HG03139 (cell line): ENCODE measurements around the gene NTHL1.

Experiments used
- ATAC-seq: cut with Tn5 transposase; IDR thresholded peaks from one replicate; pipeline ENCODE4 v1.9.1; 2021; ENCODE audit not compliant: unreplicated experiment

Gene NTHL1

DNA sequence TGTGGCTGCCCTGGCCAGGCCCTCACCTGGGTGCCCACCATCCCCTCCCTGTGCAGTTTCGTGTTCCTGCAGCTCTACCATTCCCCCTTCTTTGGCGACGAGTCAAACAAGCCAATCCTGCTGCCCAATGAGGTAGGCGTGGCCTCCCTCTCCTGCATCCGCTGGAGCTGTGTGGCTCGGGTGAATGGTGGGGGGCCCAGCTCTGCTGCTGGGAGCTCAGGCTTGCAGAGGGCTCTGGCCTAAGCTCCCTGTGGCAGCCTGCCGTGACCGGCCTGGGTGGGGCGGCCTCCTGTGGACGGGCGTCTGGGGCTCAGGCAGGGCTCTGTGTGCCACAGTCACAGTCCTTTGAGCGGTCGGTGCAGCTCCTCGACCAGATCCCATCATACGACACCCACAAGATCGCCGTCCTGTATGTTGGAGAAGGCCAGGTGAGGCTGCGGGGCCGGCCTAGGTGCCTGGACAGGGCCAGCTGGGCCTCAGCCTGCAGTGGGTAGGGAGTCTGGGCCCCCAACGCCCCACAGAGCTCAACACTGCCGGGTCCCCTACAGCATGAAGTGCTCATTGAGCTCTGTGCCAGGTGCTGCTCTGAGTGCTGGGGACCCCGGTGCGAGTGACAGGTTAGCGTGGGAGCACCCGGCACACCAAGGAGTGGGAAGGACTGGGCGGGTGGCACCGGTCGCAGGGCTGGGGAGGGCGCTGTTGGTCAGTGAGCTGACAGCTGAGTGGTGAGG is 37.4 kb upstream of the NTHL1 start:
- no peak for ATAC-seq

DNA sequence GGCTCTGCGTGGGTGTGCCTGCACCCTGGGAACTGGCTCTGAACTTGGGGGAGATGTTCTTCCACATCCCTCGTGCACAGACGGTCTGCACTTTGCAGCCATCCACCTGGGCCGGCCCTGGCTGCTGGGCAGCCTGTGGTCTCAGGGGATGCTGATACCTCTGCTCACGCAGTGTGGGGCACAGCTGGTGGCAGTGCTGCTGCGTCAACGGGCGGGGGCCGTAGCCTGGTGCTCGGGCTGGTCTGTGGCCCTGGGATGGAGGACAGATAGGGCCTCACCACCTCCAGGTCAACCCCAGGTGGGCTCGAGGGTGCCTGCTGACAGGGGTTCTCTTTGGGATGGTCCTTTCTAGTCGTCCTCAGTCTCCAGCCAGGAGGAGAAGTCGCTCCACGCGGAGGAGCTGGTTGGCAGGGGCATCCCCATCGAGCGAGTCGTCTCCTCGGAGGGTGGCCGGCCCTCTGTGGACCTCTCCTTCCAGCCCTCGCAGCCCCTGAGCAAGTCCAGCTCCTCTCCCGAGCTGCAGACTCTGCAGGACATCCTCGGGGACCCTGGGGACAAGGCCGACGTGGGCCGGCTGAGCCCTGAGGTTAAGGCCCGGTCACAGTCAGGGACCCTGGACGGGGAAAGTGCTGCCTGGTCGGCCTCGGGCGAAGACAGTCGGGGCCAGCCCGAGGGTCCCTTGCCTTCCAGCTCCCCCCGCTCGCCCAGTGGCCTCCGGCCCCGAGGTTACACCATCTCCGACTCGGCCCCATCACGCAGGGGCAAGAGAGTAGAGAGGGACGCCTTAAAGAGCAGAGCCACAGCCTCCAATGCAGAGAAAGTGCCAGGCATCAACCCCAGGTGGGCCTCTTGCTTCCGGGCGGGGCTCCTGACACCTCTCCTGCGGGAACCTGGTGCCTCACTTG is 36.5 kb upstream of the NTHL1 start:
- ATAC-seq = no peak

DNA sequence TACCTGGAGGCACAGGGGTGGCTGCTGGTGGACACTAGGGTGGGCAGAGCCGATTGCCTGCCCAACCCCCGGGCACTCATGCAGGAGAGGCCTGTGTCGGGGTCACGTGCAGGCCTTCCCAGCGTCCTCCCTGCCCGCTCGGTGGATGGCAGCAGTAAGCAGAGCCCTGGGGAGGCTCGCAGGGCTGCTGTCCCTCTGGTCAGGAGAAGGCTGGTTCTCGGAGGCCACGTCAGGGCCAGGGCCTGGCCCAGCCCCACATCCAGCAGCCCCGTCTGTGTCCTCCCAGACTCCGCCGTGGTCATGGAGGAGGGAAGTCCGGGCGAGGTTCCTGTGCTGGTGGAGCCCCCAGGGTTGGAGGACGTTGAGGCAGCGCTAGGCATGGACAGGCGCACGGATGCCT is 35.8 kb upstream of the NTHL1 start:
- ATAC-seq = no peak

DNA sequence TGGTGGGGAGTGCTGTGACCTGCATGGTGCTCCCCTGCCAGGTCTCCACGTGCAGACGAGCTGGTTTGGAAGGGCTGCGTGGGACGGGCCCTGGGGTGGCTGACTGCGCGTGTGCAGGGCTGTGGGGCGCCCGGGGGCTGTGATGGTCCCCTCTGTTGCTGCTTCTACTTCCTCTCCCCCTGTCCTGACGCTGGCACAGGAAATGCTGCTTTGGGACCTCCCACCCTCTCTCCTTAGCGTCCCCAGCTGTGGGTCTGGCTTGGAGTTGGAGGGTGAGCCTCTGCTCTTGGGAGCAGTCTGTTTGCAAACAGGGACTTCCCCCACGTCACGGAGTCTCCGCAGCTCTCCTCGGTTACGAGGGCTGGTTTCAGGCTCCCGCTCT is 35.3 kb upstream of the NTHL1 start:
- no peak for ATAC-seq

DNA sequence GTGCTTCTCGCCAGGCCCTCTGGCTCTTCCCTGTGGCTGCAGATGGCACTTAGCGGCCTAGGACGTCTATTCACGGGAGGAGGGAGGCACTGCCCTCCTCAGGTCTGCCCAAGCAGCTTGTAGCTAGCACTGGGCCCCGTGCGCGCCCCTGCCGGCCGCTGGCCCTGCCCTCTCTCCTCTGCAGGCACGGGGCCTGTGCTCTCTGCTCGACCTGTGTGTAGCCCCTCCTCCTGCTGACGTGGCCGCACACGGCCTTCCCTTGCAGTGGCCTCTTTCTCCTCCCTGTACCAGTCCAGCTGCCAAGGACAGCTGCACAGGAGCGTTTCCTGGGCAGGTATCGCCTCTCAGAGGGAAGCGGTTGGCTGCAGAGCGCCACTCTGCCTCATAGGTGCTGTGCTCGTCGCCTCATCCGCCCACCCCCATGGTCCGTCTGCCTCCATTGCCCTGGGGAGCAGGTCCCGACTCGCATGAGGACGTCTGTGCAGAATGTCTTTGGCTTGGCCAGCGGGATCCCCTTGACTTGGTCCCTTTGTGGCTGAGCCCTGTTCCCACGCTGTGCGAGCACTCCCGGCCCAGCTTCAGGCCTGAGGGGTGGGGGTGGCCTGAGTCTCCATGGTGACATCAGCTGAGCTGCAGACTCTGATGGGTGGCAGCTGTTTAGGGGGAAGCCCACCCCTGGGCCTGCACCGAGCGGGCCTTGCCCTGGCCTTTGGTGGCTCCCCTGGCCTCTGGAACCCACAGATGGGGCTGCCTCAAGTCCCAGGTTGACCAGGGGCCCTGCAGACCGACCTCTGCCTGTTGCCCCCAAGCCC is 34.7 kb upstream of the NTHL1 start:
- ATAC-seq = no peak

DNA sequence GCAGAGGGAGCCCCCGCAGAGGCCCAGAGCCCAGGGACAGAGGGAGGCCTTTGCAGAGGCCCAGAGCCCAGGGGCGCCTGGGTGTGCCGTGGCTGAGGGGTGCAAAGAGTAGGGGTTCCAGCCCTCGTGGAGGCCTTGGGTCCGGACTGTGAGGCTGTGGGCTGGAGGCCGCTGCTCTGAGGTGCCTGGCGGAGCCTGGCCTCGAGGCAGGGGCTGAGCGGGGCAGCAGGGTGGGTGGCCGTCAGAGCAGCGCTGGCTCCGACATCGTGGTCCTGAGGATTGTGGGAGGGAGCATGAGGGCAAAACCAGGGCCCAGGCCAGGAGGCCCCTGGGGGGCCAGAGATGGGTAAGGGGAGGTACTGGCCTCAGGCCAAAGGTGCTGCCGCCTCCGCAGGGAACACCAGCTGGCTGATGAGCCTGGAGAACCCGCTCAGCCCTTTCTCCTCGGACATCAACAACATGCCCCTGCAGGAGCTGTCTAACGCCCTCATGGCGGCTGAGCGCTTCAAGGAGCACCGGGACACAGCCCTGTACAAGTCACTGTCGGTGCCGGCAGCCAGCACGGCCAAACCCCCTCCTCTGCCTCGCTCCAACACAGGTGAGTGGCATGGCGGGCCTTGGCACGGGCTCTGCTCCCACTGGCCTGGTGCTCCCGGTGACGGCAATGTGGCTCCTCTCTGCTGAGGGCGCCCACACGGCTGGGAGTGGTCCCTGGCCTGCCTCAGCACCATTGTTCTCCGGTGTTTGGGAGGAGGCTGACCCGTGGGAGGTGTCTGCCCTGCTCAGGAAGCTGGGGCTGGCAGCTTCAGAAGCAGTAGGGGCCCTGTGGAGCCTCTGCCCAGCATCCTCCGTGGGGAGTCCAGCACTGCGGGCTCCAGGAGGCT is 33.8 kb upstream of the NTHL1 start:
- no peak for ATAC-seq

- no peak for ATAC-seq
Measured at GRCh38 chr16:2079991-2080390, 32.4 kb upstream of the NTHL1 start.

DNA sequence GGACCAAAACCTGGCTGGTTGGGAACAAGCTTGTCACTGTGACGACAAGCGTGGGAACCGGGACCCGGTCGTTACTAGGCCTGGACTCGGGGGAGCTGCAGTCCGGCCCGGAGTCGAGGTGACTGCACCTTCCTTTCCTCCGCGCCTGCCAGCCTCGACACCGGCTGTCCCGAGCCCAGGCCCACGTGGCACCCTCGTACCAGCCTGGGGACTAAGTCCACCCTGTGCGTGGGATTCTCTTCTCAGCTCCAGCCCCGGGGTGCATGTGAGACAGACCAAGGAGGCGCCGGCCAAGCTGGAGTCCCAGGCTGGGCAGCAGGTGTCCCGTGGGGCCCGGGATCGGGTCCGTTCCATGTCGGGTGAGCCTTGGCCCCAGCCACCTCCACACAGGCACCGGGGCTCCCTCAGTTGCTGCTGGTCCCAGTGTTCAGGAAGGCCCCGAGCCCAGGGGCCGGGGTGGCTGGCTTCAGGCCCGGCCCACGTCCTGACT is 31.7 kb upstream of the NTHL1 start:
- ATAC-seq = no peak

DNA sequence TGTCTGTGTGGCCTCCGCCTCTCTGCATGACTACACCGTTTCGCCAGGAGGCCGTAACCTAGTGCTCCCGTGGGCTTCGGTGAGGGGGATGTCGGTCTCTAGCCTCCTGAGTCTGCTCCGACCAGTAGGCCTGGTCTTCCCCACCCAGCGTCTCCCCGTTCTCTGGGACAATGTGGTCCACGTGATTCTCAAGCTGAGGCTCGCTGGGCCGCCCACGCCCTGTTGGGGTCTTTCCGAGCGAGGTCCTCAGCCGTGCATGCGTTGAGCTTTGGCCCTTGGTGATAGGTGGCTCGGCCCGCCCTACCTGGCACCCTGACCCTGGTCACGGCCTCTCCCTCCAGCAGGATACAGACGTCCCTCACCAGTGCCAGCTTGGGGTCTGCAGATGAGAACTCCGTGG is 31.1 kb upstream of the NTHL1 start:
- ATAC-seq = no peak

DNA sequence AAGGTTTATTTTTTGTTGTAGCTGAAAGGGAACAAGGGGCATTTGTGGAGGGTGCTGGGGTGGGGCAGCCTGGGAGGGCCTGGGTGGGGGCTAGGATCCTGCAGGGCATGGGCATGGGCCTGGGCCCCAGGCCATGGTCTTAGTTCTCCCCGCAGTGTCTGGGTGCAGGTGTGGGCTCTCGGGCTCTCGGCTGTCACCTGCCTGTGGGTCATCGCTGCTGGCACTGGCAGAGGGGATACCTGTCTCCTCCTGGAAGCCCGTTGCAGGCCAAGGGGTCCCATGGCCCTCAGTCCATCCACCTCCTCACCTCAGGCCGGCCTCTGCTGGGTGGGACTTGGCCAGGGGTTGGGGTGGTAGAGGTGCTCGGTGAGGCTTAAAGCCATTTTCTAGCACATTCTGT is 30.5 kb upstream of the NTHL1 start:
- ATAC-seq = no peak

- no peak for ATAC-seq
Measured at GRCh38 chr16:2077696-2078095, 30.1 kb upstream of the NTHL1 start.

GRCh38 chr16:2077016-2077415 is 29.4 kb upstream of the NTHL1 start:
- ATAC-seq = no peak

DNA sequence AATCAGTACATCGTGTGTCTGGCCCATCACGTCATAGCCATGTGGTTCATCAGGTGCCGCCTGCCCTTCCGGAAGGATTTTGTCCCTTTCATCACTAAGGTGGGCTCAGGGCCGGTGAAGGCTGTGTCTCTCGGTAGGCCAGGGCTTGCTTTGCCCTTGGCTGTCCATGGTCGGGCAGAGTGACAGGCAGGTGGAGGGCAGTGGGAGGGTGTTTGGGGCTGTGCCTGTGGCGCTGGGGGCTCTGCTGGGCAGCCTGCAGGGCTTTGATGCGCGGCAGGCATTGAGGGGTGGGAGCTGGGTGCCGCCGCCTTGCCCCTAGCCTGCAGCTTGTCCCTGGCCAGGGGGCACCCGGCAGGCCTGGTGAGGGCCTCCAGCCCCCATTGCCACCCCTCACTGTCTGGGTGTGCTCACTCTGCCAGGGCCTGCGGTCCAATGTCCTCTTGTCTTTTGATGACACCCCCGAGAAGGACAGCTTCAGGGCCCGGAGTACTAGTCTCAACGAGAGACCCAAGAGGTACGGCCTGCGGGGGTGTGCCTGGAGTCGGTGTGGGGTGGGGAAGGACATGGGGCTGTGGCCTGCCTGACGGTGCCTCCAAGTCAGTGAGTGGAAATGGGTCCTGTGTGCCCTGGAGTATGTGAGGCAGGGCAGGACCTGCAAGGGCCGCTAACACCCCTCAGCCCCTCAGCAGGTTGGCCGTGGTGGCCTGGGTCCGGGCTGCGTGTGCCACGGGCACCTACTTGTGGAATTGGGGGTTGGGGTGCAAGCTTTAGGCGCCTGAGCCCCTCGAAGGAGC is 28.6 kb upstream of the NTHL1 start:
- no peak for ATAC-seq

DNA sequence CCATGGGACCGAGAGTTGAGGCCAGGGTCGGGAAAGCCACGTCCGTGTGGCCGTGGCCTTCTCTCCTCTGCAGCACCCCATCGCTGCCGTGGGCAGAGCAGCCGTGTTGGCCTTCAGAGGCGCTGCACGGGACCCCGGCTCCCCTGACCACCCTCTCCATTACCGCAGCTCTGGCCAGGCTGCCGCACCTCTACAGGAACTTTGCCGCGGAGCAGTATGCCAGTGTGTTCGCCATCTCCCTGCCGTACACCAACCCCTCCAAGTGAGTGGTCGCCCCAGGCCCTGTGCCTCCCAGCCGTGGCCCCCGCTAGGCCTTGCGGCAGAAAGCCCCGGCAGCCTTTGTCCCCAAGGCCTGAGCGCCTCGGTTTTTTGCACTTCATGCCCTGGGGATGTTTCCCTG is 28.0 kb upstream of the NTHL1 start:
- no peak for ATAC-seq

GRCh38 chr16:2074071-2074470 is 26.4 kb upstream of the NTHL1 start:
- no peak for ATAC-seq

GRCh38 chr16:2072926-2073325 is 25.3 kb upstream of the NTHL1 start:
- no peak for ATAC-seq

DNA sequence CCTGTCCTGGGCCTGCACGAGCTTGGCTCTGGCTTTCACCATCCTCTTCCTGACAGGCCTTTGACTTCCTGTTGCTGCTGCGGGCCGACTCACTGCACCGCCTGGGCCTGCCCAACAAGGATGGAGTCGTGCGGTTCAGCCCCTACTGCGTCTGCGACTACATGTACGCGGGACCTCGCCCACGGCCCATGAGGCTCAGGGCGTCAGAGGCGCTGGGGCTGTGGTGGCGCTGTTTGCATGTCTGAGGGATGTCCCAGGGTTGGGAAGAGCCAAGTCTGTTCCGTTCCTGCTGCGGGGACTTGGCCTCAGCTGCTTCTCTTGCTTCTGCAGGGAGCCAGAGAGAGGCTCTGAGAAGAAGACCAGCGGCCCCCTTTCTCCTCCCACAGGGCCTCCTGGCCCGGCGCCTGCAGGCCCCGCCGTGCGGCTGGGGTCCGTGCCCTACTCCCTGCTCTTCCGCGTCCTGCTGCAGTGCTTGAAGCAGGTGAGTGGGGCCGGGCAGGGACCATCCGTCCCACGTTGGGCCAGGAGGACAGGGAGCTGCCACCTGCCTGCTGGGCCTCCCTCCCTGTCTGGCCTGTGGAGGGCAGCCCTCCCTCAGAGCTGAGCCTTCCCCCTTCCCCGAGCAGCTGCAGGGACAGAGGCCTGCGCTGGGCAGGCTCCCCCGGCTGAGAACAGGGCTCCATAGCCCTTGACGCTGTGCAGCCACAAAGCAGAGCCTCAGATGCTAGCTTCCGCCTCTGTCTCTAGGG is 24.0 kb upstream of the NTHL1 start:
- no peak for ATAC-seq

GRCh38 chr16:2070576-2071453 is 23.2 kb upstream of the NTHL1 start:
- no peak for ATAC-seq
